ENCODE data around the gene NEK2.

- TF ChIP-seq POLR2A (IDR thresholded peaks at IDR 0.05): no peak
- TF ChIP-seq CTCF (IDR thresholded peaks at IDR 0.05): no peak
These were observed 724 bp upstream of the NEK2 start for GRCh38 chr1:211676106-211676583.

All from uterus (tissue), 2 donors.